ENCODE data around the gene RAB18.

Gene RAB18

GRCh38 chr10:27504007-27504807, at the start of gene RAB18:
TSS of gene RAB18 (plus strand) at chr10:27504304. CDS start at chr10:27504370, 66 bp downstream.
- DNase-seq (ENCODE audit: low spot score) = peak; percentile 97
- Histone ChIP-seq H3K4me3 (ENCODE audit: severe bottlenecking) (peak within 1 kb of the TSS; percentile 75), H3K36me3 (ENCODE audit: low read depth) (peaks cover 26% of the 10 kb centered on the region), H3K9me3 (ENCODE audit: severe bottlenecking) (no peaks in the 10 kb centered on the region), H3K27me3 (ENCODE audit: insufficient read depth, poor library complexity, severe bottlenecking) (no peaks in the 10 kb centered on the region), H3K4me1 (ENCODE audit: insufficient read depth, poor library complexity, severe bottlenecking) (peaks cover 22% of the 10 kb centered on the region), H3K27ac (ENCODE audit: poor library complexity, severe bottlenecking) (peak within 1 kb of the TSS; percentile 49)
- TF ChIP-seq CTCF (IDR thresholded peaks at IDR 0.05; ENCODE audit: poor library complexity, severe bottlenecking) = peak; percentile 3
- ATAC-seq (ENCODE audit: low read depth) = peak; percentile 95

GRCh38 chr10:27454837-27455236, 49.3 kb upstream of the RAB18 start:
- Histone ChIP-seq H3K36me3 (ENCODE audit: low read depth) (no peaks in the 10 kb centered on the region), H3K27ac (ENCODE audit: poor library complexity, severe bottlenecking) (no peak overlapping the region), H3K27me3 (ENCODE audit: insufficient read depth, poor library complexity, severe bottlenecking) (no peaks in the 10 kb centered on the region), H3K4me3 (ENCODE audit: severe bottlenecking) (no peak overlapping the region), H3K4me1 (ENCODE audit: insufficient read depth, poor library complexity, severe bottlenecking) (no peaks in the 10 kb centered on the region), H3K9me3 (ENCODE audit: severe bottlenecking) (no peaks in the 10 kb centered on the region)
- ATAC-seq (ENCODE audit: low read depth) (no peak), DNase-seq (ENCODE audit: low spot score) (no peak)
- no peak for TF ChIP-seq CTCF (IDR thresholded peaks at IDR 0.05; ENCODE audit: poor library complexity, severe bottlenecking)

- H3K27me3 ChIP-seq (ENCODE audit: insufficient read depth, poor library complexity, severe bottlenecking) = no peaks in the 10 kb centered on the region
- no peak overlapping the region for H3K4me3 ChIP-seq (ENCODE audit: severe bottlenecking)
- H3K27ac ChIP-seq (ENCODE audit: poor library complexity, severe bottlenecking) = no peak overlapping the region
- H3K9me3 ChIP-seq (ENCODE audit: severe bottlenecking) = no peaks in the 10 kb centered on the region
- TF ChIP-seq CTCF (IDR thresholded peaks at IDR 0.05; ENCODE audit: poor library complexity, severe bottlenecking) = no peak
- no peak for DNase-seq (ENCODE audit: low spot score)
- no peaks in the 10 kb centered on the region for H3K4me1 ChIP-seq (ENCODE audit: insufficient read depth, poor library complexity, severe bottlenecking)
- no peaks in the 10 kb centered on the region for H3K36me3 ChIP-seq (ENCODE audit: low read depth)
- ATAC-seq (ENCODE audit: low read depth) = no peak
These were observed 46.7 kb upstream of the RAB18 start for GRCh38 chr10:27457261-27457945.

DNA sequence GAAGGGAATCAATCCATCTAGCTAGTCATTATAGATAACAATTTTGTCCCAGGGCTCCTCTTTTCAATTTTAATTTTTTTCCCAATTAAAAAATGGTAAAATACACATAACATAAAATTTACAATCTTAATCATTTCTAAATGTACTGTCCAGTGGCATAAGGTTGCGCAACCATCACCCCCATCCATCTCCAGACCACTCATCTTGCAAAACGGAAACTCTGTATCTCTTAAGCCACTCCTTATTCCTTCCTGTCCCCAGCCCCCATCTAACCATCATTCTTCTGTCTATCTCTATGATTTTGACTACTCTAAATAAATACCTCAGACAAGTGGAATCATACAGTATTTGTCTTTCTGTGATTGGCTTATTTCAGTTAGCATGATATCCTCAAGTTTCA, 46.1 kb upstream of the RAB18 start:
- no peak for TF ChIP-seq CTCF (IDR thresholded peaks at IDR 0.05; ENCODE audit: poor library complexity, severe bottlenecking)

More for the DNA sequence above, 46.1 kb upstream of the RAB18 start:
- no peak for ATAC-seq (ENCODE audit: low read depth)
- Histone ChIP-seq H3K27ac (ENCODE audit: poor library complexity, severe bottlenecking) (no peak overlapping the region), H3K27me3 (ENCODE audit: insufficient read depth, poor library complexity, severe bottlenecking) (no peaks in the 10 kb centered on the region), H3K4me1 (ENCODE audit: insufficient read depth, poor library complexity, severe bottlenecking) (no peaks in the 10 kb centered on the region), H3K4me3 (ENCODE audit: severe bottlenecking) (no peak overlapping the region), H3K9me3 (ENCODE audit: severe bottlenecking) (no peaks in the 10 kb centered on the region), H3K36me3 (ENCODE audit: low read depth) (no peaks in the 10 kb centered on the region)
- no peak for DNase-seq (ENCODE audit: low spot score)
